ENCODE results near the gene ARRDC1.

ARRDC1 gene

GRCh38 chr9:137648396-137648795 lies 42.9 kb downstream of the ARRDC1 start:
- H3K4me1 ChIP-seq (ENCODE audit: control insufficient read depth, insufficient read depth, low read length), result 0 out of 2 replicates have a peak, but pooled peaks cover 4% of the 10 kb centered on the region
- no peak overlapping the region for H3K27ac ChIP-seq (ENCODE audit: extremely low read depth, low read depth, low read length)

GRCh38 chr9:137649553-137649952 lies 44.1 kb downstream of the ARRDC1 start:
- Histone ChIP-seq H3K36me3 (ENCODE audit: control insufficient read depth in 2 of 2, insufficient read depth in 1 of 2, low read length in 2 of 2) (peaks cover 7 to 9% of the 10 kb centered on the region in 2 experiments), H3K27ac (ENCODE audit: extremely low read depth, low read depth, low read length) (no peak overlapping the region), H3K4me1 (ENCODE audit: control insufficient read depth, insufficient read depth, low read length) (0 out of 2 replicates have a peak, but pooled peaks cover 4% of the 10 kb centered on the region), H3K4me3 (ENCODE audit: low read depth, low read length) (no peak overlapping the region), H3K9me3 (ENCODE audit: control insufficient read depth, insufficient read depth, low read depth, low read length) (no peaks in the 10 kb centered on the region)
- TF ChIP-seq FEZF1 (tag by site-specific recombination; IDR thresholded peaks at IDR 0.05), result no peak
- TF ChIP-seq TRIM28 (IDR thresholded peaks at IDR 0.05; ENCODE audit: borderline replicate concordance, low read length), result no peak
- no peak for TF ChIP-seq ZNF114 (tag by site-specific recombination; IDR thresholded peaks at IDR 0.05)
- TF ChIP-seq ZSCAN5A (tag by site-specific recombination; IDR thresholded peaks at IDR 0.05), result no peak
- CTCF ChIA-PET, result interaction anchor here (1.5 kb wide), 1 partner anchor 12 kb away, joined by 3 read pairs; no protein-coding TSS in a partner anchor
- POLR2A ChIA-PET, result interaction anchor here (0.5 kb wide), 1 partner anchor 15 kb away, joined by 6 read pairs; no protein-coding TSS in a partner anchor

More at GRCh38 chr9:137648396-137648795, 42.9 kb downstream of the ARRDC1 start:
- TF ChIP-seq ZNF398 (tag by site-specific recombination; IDR thresholded peaks at IDR 0.05) (no peak), ZBTB26 (tag by site-specific recombination; optimal IDR thresholded peaks at IDR 0.05) (no peak), ZNF548 (tag by site-specific recombination; IDR thresholded peaks at IDR 0.05) (no peak), ZNF248 (tag by site-specific recombination; IDR thresholded peaks at IDR 0.05) (no peak), HOXC10 (CRISPR knock-in tag; IDR thresholded peaks at IDR 0.05) (no peak), SCRT2 (tag by site-specific recombination; IDR thresholded peaks at IDR 0.05) (no peak), KLF7 (tag by site-specific recombination; IDR thresholded peaks at IDR 0.05; ENCODE audit: borderline replicate concordance) (no peak), TCF7L2 (IDR thresholded peaks at IDR 0.05; ENCODE audit: borderline replicate concordance, low read depth, low read length) (no peak), INSM2 (tag by site-specific recombination; IDR thresholded peaks at IDR 0.05) (no peak), ZNF366 (tag by site-specific recombination; conservative IDR thresholded peaks at IDR 0.05) (no peak)
- ChIA-PET CTCF (interaction anchor here (0.6 to 1.5 kb wide), 2 partner anchors 24 to 468 kb away, joined by 3 to 4 read pairs; no protein-coding TSS in a partner anchor), POLR2A (no interaction called here)
- Histone ChIP-seq H3K36me3 (ENCODE audit: control insufficient read depth in 2 of 2, insufficient read depth in 1 of 2, low read length in 2 of 2) (peaks cover 9 to 11% of the 10 kb centered on the region in 2 experiments), H3K4me3 (ENCODE audit: low read depth, low read length) (no peak overlapping the region), H3K9me3 (ENCODE audit: control insufficient read depth, insufficient read depth, low read depth, low read length) (no peaks in the 10 kb centered on the region)

- POLR2A ChIA-PET, result interaction anchor here (0.5 kb wide), 1 partner anchor 16 kb away, joined by 6 read pairs; no protein-coding TSS in a partner anchor
- Histone ChIP-seq H3K4me1 (ENCODE audit: control insufficient read depth, insufficient read depth, low read length) (0 out of 2 replicates have a peak, but pooled peaks cover 3% of the 10 kb centered on the region), H3K4me3 (ENCODE audit: low read depth, low read length) (no peak overlapping the region), H3K9me3 (ENCODE audit: control insufficient read depth, insufficient read depth, low read depth, low read length) (no peaks in the 10 kb centered on the region), H3K36me3 (ENCODE audit: control insufficient read depth in 2 of 2, insufficient read depth in 1 of 2, low read length in 2 of 2) (peaks cover 9 to 10% of the 10 kb centered on the region in 2 experiments), H3K27ac (ENCODE audit: extremely low read depth, low read depth, low read length) (no peak overlapping the region)
- TF ChIP-seq ZNF777 (tag by site-specific recombination; IDR thresholded peaks at IDR 0.05; ENCODE audit: borderline replicate concordance) (no peak), ZNF664 (tag by site-specific recombination; IDR thresholded peaks at IDR 0.05) (peak; percentile 74), ZNF202 (tag by site-specific recombination; IDR thresholded peaks at IDR 0.05; ENCODE audit: borderline replicate concordance) (no peak), KLF17 (tag by site-specific recombination; IDR thresholded peaks at IDR 0.05) (no peak), ZNF391 (tag by site-specific recombination; IDR thresholded peaks at IDR 0.05; ENCODE audit: borderline replicate concordance, low read depth) (no peak)
- CTCF ChIA-PET, result interaction anchor here (1.5 kb wide), 1 partner anchor 12 kb away, joined by 3 read pairs; no protein-coding TSS in a partner anchor
Measured at GRCh38 chr9:137650259-137650658, 44.8 kb downstream of the ARRDC1 start.
